ENCODE results near the gene PCDHA2. TPM values are rescaled to one million over a fixed set of nuclear protein-coding genes. Genes with fewer than 3 reads are reported as not detected.
"Not testable (repeated sequence)": the region's sequence is repeated elsewhere in the genome, so short reads cannot be mapped to it uniquely, and the experiment has no call there.

Gene PCDHA2
- polyA plus RNA-seq (2014; cell fraction: cytosol; rRNA removed), result not detected in 2 replicates
- polyA plus RNA-seq (2014; cell fraction: nucleus; rRNA removed), result 0.20 and 0.32 TPM in 2 replicates

DNA sequence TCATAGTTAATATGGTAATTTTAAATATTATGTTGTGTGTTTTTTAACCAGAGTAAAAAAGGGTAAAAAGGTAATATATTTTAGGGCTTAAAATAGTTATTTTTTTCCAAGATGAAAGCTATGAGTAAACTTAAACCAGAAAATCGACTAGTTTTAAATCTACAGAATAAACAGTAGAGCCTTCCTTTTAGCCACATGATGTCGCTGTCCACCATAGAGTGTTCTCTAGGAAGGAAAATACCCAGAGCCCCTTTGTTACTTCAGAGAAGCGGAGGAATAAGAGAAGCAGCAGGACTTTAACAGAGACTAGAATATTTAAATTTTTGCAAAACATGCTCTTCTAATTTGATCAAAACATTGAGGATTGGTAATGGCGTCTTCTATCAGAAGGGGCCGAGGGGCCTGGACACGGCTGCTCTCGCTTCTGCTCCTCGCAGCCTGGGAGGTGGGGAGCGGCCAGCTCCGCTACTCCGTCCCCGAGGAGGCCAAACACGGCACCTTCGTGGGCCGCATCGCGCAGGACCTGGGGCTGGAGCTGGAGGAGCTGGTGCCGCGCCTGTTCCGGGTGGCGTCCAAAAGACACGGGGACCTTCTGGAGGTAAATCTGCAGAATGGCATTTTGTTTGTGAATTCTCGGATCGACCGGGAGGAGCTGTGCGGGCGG is at the start of gene PCDHA2:
PCDHA2 (plus strand) TSS at position 258 of the 664 bp plus-strand sequence.
- DNase-seq (ENCODE audit: low spot score), result no peak

DNA sequence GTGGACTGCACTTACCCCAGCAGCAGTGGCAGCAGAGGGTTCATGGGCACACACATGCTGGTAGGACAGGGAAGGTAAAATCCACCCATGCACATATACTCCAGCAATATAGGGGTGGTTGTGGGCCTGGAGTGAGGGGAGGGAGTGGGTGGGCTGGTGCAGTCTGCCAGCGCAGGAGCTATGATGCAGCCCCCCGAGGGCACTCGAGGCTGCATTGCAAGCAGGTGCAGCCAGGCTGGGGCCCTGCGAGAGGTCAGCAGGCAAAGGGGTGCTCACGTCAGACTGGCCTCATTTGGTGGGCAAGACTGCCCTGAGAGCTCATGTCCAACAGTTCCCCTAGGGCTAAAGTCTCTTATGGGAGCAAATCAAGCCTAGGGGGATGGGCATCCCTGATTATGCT is 41.1 kb upstream of the PCDHA2 start:
- no peak for DNase-seq (ENCODE audit: low spot score)

DNA sequence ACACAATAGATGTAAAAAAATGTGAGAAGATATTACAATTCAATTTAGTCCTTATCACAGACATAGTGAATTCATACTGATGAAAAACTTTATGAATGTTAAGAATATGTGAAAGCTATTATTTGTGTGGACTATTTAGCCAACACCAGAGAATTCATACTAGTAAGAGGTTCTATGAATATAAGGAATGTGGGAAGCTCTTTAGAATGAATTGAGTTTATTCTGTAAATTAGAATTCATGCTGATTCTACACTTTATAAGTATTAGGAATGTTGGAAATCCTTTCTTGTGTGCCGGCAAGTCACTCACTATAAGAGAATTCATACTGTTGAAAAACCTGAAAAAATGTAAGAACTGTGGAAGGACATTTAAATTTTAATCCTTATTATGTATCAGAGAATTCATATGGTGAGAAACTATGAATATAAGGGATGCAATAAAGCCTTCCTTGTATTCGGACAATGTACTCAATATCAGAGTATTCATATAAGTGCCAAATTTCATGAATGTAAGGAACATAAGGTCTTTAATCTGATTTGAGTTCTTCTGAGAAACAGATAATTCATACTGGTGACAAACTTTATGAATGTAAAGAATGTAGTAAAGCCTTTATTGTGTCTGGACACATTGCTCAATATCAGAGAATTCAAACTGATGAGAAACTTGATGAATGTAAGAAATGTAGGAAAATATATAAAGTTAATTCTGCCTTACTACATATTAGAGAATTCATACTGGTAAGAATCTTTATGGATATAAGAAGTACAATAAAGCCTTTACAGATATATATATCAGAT is 30.3 kb upstream of the PCDHA2 start:
- DNase-seq (ENCODE audit: low spot score), result no peak

DNA sequence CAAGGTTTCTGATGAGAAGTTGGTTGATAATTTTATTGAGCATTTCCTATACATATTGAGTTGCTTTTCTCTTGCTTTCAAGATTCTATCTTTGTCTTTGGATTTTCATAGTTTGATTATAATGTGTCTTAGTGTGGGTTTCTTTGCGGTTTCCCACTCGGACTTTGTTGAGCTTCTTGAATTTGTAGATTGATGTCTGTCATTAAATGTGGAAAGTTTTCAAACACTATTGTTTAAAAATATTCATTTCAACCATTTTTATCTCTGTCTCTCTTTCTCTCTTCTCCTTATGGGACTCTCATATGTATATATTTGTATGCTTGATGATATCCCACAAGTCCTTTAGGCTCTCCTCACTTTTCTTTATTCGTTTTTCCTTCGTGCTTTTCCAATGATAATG is 27.2 kb upstream of the PCDHA2 start:
- no peak for DNase-seq (ENCODE audit: low spot score)

DNA sequence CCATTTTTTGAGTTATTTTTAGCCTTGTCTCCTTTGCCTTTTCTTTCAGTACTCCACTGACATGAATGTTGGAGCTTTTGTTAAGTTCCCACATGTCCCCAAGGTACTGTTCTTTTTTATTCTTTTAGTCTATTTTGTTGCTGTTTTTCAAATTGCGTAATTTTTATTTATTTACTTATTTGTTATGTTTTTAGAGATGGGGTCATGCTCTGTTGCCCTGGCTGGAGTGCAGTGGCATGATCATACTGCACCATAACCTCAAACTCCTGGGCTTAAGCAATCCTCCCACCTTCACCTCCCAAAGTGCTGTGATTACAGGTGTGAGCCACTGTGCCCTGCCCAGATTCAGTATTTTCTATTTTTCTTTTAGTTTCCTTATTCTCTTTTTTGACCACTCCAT is 14.1 kb upstream of the PCDHA2 start:
- no peak for DNase-seq (ENCODE audit: low spot score)

DNA sequence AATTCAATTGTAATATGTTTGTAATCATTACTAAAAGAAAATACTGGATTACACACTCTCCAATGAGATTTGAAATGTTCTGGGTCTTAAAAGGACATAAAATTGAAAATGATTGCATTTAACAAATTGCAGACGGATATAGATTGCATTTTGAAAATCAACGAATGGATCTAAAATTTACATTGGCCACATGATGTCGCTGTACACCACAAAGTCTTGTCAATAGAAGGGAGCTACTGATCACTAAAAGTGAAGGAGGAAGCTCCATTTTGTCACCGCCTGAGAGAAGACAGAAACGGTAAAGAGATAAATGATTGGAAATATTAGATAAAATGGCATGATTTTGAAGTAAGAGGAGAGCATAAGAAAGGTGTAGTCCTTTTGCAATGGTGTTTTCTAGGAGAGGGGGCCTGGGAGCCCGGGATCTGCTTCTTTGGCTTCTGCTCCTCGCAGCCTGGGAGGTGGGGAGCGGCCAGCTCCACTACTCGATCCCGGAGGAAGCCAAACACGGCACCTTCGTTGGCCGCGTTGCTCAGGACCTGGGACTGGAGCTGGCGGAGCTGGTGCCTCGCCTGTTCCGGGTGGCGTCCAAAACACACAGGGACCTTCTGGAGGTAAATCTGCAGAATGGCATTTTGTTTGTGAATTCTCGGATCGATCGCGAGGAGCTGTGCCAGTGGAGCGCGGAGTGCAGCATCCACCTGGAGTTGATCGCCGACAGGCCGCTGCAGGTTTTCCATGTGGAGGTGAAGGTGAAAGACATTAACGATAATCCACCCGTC is 8.6 kb upstream of the PCDHA2 start, which contains the start of gene PCDHA1:
PCDHA1 (plus strand) TSS at position 236 of the 782 bp plus-strand sequence.
- peak; percentile 51 for DNase-seq (ENCODE audit: low spot score)

DNA sequence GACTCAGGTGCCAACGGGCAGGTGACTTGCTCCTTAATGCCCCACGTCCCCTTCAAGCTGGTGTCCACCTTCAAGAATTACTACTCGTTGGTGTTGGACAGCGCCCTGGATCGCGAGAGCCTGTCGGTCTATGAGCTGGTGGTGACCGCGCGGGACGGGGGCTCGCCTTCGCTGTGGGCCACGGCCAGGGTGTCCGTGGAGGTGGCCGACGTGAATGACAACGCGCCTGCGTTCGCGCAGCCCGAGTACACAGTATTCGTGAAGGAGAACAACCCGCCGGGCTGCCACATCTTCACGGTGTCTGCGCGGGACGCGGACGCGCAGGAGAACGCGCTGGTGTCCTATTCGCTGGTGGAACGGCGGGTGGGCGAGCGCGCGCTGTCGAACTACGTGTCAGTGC is 7.2 kb upstream of the PCDHA2 start:
- DNase-seq (ENCODE audit: low spot score), result not testable (repeated sequence)

DNA sequence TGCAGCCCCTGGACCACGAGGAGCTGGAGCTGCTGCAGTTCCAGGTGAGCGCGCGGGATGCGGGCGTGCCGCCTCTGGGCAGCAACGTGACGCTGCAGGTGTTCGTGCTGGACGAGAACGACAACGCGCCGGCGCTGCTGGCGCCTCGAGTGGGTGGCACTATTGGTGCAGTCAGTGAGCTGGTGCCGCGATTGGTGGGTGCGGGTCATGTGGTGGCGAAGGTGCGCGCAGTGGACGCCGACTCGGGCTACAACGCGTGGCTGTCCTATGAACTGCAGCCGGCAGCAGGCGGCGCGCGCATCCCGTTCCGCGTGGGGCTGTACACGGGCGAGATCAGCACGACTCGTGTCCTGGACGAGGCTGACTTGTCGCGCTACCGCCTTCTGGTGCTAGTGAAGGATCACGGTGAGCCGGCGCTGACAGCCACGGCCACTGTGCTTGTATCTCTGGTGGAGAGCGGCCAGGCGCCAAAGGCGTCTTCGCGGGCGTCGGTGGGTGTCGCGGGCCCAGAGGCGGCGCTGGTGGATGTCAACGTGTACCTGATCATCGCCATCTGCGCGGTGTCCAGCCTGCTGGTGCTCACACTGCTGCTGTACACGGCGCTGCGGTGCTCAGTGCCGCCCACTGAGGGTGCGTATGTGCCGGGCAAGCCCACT is 6.7 kb upstream of the PCDHA2 start:
- DNase-seq (ENCODE audit: low spot score), result not testable (repeated sequence)

DNA sequence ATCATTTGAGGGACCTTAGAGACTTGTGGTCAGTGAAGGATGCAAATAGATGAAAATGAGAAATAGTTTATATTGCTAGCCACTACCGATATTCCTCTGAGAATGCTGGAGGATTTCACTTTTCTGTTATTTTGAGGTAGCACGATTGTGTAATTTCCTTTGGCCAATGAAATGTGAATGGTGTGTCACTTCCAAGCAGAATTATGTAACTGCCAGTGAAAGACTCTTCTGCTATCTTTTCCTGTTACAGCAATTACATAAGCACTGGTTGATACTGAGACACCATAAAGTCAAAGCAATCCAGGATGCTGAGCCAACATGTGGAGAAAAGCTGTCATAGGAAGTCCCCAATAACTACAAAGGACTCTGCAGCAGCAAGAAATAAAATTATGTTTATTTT is 3.6 kb upstream of the PCDHA2 start:
- DNase-seq (ENCODE audit: low spot score), result no peak

DNA sequence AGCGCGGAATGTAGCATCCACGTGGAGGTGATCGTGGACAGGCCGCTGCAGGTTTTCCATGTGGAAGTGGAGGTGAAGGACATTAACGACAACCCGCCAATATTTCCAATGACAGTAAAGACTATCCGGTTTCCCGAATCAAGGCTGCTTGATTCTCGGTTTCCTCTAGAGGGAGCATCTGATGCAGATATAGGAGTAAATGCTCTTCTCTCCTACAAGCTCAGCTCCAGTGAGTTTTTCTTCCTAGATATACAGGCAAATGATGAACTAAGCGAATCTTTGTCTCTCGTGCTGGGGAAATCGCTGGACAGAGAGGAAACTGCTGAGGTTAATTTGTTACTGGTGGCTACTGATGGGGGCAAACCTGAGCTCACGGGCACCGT is 598 bp downstream of the PCDHA2 start:
- no peak for DNase-seq (ENCODE audit: low spot score)

DNA sequence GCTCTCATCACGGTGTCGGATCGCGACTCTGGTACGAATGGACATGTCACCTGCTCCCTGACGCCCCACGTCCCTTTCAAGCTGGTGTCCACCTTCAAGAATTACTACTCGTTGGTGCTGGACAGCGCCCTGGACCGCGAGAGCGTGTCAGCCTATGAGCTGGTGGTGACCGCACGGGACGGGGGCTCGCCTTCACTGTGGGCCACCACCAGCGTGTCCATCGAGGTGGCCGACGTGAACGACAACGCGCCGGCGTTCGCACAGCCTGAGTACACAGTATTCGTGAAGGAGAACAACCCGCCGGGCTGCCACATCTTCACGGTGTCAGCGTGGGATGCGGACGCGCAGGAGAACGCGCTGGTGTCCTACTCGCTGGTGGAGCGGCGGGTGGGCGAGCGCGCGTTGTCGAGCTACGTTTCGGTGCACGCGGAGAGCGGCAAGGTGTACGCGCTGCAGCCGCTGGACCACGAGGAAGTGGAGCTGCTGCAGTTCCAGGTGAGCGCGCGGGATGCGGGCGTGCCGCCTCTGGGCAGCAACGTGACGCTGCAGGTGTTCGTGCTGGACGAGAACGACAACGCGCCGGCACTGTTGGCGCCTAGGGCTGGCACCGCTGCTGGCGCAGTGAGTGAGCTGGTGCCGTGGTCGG is 1.5 kb downstream of the PCDHA2 start:
- not testable (repeated sequence) for DNase-seq (ENCODE audit: low spot score)

DNA sequence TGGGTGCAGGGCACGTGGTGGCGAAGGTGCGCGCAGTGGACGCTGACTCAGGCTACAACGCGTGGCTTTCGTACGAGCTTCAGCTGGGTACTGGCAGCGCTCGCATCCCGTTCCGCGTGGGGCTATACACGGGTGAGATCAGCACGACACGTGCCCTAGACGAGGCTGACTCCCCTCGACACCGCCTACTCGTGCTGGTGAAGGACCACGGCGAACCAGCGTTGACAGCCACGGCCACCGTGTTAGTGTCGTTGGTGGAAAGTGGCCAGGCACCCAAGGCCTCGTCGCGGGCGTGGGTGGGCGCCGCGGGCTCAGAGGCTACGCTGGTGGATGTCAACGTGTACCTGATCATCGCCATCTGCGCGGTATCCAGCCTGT is 2.1 kb downstream of the PCDHA2 start:
- no peak for DNase-seq (ENCODE audit: low spot score)

DNA sequence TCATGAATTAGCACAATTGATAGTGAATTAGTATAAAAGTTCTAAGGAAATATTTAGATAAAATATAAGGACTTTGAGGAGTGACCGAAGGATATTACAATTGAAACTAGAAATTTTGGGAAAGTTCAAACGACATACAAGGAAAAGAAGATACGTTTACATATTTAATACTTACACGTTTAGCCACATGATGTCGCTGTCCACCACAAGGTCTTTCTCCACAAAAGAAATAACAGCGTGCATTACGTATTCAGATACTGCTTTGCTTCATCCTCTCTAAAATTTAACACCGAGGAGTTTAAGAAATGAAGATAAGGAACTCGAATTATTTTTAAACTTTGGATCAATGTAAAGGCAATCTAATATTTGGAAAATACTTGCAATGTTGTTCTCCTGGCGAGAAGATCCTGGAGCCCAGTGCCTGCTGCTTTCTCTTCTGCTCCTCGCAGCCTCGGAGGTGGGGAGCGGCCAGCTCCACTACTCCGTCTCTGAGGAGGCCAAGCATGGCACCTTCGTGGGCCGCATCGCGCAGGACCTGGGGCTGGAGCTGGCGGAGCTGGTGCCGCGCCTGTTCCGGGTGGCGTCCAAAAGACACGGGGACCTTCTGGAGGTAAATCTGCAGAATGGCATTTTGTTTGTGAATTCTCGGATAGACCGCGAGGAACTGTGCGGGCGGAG is 6.3 kb downstream of the PCDHA2 start, which contains the start of gene PCDHA3:
PCDHA3 (plus strand) TSS at position 242 of the 678 bp plus-strand sequence.
- no peak for DNase-seq (ENCODE audit: low spot score)

DNA sequence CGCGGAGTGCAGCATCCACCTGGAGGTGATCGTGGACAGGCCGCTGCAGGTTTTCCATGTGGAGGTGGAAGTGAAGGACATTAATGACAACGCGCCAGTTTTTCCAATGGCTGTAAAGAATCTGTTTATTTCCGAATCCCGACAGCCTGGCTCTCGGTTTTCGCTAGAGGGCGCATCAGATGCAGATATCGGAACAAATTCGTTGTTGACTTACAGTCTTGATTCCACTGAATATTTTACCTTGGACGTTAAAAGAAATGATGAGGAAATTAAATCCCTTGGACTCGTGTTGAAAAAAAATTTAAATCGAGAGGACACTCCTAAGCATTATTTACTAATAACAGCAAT is 6.8 kb downstream of the PCDHA2 start:
- DNase-seq (ENCODE audit: low spot score), result no peak

DNA sequence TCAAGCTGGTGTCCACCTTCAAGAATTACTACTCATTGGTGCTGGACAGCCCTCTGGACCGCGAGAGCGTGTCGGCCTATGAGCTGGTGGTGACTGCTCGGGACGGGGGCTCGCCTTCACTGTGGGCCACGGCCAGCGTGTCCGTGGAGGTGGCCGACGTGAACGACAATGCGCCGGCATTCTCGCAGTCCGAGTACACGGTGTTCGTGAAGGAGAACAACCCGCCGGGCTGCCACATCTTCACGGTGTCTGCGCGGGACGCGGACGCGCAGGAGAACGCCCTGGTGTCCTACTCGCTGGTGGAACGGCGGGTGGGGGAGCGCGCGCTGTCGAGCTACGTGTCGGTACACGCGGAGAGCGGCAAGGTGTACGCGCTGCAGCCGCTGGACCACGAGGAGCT is 7.7 kb downstream of the PCDHA2 start:
- DNase-seq (ENCODE audit: low spot score), result not testable (repeated sequence)

DNA sequence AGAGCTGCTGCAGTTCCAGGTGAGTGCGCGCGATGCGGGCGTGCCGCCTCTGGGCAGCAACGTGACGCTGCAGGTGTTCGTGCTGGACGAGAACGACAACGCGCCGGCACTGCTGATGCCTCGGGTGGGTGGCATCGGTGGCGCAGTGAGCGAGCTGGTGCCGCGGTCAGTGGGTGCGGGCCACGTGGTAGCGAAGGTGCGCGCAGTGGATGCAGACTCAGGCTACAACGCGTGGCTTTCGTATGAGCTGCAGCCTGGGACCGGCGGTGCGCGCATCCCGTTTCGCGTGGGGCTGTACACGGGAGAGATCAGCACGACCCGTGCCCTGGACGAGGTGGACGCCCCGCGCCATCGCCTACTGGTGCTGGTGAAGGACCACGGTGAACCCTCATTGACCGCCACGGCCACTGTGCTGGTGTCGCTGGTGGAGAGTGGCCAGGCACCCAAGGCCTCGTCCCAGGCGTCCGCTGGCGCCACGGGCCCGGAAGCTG is 8.2 kb downstream of the PCDHA2 start:
- no peak for DNase-seq (ENCODE audit: low spot score)

DNA sequence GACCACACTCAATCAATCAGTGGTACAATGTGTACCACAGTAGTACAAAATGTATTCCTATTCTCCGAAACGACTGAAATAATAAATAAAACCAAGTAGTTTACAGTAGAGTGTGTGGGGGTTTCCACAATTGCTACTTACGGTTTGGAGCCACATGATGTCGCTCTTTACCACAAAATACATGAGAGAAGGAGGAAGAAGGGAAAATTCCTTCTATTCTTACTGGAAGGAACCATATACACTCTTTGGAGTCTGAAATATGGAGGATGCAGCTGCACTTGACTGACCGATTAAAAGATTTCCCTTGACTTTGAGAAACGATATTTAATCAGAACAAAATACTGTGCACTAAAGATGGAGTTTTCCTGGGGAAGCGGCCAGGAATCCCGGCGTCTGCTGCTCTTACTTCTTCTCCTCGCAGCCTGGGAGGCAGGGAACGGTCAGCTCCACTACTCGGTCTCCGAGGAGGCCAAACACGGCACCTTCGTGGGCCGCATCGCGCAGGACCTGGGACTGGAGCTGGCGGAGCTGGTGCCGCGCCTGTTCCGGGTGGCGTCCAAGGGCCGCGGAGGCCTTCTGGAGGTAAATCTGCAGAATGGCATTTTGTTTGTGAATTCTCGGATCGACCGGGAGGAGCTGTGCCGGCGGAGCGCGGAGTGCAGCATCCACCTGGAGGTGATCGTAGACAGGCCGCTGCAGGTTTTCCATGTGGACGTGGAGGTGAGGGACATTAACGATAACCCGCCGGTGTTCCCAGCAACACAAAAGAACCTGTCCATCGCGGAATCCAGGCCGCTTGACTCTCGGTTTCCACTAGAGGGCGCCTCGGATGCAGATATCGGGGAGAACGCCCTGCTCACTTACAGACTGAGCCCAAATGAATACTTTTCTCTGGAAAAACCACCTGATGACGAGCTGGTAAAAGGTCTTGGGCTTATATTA is 12.5 kb downstream of the PCDHA2 start, which contains the start of gene PCDHA4:
PCDHA4 (plus strand) TSS at position 235 of the 942 bp plus-strand sequence.
- peak; percentile 88 for DNase-seq (ENCODE audit: low spot score)

DNA sequence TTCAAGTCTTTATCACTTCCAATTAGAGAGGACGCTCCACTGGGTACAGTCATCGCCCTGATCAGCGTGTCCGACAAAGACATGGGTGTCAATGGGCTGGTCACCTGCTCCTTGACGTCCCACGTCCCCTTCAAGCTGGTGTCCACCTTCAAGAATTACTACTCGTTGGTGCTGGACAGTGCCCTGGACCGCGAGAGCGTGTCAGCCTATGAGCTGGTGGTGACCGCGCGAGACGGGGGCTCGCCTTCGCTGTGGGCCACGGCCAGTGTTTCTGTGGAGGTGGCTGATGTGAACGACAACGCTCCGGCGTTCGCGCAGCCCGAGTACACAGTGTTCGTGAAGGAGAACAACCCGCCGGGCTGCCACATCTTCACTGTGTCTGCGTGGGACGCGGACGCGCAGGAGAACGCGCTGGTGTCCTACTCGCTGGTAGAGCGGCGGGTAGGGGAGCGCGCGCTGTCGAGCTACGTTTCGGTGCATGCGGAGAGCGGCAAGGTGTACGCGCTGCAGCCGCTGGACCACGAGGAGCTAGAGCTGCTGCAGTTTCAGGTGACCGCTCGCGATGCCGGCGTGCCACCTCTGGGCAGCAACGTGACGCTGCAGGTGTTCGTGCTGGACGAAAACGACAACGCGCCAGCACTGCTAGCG is 13.7 kb downstream of the PCDHA2 start:
- not testable (repeated sequence) for DNase-seq (ENCODE audit: low spot score)

DNA sequence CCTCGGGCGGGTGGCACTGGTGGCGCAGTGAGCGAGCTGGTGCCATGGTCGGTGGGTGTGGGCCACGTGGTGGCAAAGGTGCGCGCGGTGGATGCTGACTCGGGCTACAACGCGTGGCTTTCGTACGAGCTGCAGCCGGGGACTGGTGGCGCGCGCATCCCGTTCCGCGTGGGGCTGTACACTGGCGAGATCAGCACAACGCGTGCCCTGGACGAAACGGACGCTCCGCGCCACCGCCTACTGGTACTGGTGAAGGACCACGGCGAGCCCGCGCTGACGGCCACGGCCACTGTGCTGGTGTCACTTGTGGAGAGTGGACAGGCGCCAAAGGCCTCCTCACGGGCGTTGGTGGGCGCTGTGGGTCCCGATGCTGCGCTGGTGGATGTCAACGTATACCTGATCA is 14.2 kb downstream of the PCDHA2 start:
- DNase-seq (ENCODE audit: low spot score), result no peak

All from SK-N-DZ (cell line).